Activated effector memory CD4-positive, alpha-beta T cell treated with Interleukin-2 at 50 U/mL for 16 hours (primary cell): ENCODE measurements around the gene MRPS23.

Source experiments
- DNase-seq: peaks from one replicate; pipeline ENCODE4 v3.0.0-alpha.2; 2020

The MRPS23 gene

DNA sequence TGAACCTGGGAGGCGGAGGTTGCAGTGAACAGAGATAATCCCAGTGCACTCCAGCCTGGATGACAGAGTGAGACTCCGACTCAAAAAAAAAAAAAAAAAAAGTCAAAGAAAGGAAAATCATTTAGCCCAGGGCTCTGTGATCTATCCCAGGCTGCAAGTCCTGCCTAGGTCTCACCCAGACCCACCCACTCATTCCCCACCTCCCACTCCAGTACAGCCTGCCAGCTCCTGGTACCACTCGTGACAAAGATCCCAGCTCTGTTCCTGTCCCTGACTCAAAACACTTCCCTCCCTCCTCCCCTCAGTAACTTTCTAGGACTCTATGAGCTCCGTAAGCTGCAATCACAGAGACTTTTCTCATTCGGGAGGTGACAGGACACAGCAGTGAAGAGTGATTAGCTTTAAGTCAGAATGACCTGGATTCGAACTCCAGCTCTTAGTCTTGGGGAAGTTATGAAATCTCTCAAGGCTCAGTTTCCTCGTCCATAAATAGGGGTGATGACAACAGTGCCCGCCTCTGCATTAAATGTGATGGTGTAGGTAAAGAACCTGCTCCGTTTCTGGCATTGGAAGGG, 28.0 kb upstream of the MRPS23 start:
- no peak for DNase-seq

DNA sequence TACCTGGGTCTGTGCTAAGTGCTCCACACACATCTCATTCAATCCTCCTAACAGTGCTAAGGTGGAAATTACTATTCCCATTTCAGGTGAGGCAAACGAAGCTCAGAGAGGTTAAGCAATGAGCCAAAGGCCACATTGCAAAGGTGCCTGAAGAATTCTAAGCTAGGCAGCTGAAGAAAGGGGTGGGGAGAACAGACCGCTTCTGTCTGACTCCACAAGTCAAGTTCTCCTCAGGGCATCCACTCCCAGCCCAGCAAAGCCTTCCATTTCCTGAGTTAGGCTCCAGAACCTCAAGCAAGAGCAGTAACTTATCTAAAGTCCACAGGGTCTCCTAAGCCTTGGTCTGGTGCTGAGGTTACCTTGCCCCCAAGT, 27.0 kb upstream of the MRPS23 start:
- DNase-seq, result no peak

DNA sequence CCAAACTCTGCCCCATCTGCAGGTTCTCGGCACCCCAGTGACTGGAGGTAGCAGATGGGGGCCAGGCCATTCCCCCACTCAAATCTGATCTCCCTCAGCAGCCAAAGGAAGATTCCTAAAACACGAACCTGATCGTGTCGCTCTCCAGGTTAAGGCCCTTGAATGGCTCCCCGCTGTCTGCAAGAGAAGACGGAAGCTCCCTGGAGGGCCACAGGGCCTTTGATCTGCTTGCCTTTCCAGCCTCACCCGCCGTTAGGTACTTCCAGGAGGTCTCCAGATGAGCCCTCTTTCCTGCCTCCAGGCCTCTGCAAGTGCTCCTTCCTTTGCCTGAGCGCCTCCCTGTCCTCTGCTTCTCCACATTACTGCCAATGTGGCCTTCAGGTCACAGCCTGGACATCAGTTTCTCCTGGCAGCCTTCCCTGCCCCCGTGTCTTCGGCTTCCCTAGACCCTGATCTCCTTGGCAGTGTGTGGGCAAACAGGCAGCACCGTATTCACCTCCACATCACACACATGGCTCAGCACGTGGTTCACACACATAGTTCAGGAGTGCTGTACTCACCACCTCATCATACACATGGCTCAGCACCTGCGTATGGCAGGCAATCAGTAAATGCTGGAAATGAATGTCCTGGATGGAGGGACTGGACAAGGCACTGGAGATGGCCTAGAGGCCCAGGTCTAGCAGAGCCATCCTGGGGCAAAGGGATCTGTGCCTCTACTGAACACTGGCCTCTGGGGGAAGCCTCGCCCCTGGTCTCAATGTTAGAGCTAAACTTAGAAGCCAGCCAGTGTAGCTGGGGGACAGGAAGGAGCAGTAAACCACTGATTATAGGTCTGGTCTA, 26.4 kb upstream of the MRPS23 start:
- DNase-seq, result no peak

DNA sequence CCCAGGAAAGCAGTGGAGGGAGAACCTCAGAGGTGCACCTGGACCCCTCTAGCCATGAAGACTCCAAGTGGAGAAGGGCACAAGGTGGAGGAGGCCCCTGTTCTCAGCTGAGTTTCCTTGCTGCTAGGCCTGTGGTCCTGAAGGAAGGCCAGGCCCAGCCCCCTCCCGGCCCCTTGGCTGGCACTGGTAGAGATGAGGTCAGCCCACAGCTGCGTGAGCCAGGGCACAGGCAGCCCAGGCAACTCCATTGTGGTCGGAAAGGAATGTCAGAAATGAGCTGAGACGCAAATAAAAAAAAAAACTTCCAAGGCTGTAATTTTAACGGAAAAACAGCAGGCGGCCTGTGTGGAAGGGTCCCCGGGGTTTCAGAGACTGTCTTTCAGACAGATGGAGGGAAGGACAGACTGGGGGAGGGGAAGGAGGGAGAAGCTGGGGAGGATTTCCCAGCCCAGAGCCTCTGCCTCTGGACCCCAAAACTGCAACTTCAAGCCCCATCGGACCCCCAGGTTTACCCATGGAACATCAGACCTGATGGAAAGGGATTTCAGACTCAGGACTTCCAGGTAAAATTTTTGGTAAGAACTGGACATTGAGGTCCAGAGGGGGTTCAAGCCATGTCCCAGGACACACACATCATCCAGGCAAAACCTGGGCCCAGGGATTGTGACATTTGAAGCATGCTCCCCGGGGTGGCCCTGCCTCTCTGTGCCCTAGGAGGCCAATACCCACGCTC, 25.6 kb upstream of the MRPS23 start:
- DNase-seq, result no peak

DNA sequence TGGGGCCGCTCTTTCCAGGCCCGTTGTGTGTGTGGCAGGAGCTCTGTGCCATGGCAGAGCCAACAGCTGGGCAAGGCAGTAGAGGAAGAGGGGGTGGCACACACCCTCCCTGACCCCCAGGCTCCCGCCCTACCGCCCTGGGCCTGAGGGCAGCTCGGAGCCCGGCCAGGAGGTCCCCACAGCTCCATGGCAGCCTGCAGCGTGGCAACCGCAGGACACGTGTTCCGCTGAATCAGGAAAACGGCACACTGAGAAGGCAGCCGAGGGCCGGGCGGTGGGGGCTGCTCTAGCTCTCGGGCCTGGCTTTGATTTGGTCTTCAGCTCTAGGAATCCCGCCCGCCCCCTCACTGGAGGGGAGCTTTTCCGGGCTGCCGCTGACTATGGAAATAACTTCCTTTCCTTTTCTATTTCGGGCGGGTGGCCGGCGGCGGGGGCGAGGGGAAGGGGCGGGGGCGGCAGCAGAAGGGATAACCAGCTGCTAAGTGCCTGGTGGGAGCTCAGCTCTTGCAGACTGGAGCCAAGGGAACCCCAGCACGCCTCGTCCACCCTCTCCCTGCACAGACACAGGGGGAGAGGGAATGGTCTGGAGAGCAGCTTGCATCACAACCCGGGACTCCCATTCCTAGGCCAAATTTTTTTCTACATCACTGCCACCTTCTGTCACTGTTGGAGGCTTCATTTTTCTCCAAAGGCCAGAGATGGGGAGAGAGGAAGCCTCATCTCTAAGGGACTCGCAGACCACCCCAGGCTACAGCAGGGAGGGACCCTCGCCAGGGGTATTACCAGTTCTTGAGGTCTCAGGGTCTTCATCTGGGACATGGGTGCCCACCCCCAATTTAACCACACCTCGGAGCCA, 24.8 kb upstream of the MRPS23 start:
- DNase-seq, result no peak

DNA sequence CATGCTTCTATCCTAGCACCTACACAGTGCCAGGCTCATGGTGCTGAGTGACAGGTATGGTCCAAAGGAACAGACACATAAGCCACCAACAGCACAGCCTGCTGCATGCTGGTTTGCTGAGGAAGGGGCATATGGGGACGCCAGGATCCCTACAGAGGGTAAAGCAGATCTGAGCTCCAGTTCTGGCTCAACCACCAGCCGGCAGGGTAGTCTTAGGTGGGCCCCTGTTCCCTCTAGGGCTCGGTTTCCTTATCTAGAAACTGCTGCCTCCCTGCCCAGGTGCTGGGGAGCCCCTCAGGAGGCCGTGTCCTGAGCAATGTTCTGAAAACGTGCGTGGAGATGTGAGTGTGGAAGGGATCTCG, 24.2 kb upstream of the MRPS23 start:
- no peak for DNase-seq

DNA sequence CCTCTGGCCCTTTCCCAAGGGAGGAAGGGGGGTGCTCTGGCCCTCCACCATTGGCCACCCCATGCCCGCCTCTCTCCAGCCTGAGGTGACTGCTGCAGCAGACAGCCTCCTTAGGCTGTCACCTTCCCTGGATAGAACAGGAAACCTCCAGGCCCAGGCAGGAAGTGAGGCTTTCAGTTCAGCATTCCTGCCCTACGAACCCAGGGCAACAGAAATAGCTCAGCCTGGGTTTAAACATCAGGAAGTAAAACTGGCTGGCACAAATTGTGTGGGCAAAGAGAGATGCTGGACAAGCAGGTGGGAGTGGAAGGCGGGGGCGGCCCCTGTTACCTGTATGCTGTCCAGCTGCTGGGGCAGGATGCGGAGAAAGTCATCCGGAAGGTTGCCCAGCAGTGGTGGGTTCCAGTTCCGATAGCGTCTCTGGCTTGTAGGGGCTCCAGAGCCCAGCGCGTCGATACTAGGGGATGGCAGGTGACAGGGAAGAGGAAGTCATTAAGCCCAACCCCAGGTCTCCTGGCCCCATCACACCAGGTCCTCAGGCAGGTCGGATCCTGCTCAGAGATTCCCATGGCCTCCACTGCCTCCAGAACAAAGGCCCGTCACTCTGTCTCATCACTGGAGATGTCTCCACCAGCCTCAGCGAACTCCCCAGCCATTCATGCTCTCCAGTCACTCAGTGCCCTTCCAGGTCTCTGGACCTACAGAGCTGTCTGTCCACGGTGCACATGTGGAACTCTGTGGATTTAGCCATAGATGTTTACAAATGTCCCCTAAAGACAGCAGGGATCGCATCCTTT, 23.6 kb upstream of the MRPS23 start:
- no peak for DNase-seq

DNA sequence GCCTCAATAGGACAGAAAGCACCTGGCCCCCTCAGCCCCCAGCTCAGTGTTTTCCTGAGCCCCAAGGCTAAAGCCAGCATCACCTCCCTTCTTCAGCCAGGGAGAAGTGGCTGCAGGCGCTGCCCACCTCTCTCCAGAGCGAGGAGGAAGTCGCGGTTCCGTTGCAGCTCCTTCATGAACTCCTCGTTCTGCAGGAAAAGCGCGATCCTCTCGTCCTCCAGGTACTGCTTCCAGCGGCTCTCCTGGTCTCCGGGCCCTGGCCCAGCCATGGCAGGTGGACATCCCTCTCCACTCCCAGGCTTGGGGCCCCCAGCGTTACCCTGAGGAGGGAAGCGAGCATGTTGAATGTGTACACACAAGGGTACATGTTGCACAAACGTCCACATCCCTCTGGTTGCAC, 22.7 kb upstream of the MRPS23 start:
- DNase-seq, result no peak

DNA sequence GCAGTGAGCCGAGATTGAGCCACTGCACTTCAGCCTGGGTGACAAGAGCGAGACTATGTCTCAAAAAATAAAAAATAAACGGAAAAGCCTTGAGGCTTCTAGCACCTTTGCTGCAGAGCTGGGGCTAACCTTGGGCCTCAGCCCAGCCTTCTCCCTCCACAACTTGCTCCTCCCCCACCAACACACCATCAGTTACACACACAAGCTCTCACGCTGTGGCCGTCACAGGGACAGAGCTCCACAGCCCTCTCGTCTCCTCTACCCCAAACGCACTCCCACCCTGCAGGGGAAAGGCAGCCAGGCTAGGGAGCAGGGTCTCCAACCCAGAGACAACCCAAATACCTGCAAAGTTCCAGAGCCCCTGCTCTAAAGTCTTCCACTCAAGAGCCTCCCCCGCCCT, 22.0 kb upstream of the MRPS23 start:
- DNase-seq, result no peak

DNA sequence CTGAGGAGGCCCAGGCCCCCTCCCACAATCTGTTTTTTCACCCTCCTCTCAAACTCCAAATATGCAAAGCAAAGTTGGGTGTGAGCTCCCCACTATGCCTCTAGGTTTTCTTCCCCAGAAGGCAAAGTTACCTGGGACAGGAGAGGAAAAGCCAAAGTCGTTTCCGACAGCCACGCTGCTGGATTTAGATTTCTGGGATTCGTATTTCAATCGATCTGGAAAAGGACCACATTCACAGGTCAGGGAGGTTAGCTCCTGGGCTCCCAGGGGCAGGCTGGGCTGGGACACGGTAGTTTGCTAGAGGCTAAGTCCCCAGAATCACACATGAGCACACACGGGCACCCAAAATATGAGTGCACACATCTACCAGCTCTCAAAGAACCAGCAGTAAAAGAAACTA, 21.3 kb upstream of the MRPS23 start:
- DNase-seq, result no peak

DNA sequence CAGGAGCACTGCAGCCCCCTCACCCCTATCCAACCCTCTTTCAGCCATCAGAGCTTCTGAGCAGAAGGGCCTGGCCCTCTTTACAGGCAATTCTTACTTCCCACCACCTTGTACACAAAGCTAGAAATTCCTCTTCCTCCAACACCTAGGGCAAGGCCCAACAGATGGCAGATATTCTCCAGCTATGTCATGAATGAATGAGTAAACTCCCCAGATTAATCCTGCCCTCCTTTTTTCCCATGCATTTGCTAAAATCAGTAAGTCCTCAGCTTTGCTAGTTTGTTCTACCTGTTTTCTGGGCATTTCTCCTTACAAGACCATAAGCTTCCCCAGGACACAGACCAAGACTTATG, 20.4 kb upstream of the MRPS23 start:
- no peak for DNase-seq

DNA sequence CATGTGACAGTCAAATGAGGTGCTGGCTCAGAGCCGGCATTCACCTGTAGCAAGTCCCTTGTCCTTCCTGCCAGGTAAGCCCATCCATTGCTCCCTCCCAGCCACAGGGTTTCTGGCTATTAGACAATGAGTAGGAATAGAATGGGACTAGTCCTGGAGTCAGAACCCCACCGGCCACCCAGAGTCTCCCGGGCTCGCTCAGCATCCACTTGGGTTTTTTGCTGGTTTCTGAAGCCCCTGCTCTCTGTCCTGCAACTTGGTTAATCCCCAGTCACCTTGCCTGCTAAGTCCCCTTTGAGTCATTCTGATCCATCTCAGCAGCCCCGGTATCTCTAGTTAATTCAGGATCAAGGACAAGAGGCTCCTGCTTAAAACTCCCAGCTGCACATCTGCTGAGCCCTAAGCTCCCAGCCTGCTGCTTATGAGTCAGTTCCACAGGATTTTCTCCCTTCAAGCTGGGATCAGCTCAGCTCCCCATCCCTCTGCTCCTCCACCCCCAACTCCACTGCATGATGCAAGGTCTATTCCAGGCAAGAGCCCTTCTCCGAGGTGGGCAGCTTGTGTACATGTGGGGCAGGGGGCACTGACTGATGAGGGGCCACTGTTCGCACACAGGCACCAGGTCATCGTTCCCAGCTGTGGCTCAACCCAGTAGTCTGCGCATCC, 19.9 kb upstream of the MRPS23 start:
- DNase-seq, result no peak

DNA sequence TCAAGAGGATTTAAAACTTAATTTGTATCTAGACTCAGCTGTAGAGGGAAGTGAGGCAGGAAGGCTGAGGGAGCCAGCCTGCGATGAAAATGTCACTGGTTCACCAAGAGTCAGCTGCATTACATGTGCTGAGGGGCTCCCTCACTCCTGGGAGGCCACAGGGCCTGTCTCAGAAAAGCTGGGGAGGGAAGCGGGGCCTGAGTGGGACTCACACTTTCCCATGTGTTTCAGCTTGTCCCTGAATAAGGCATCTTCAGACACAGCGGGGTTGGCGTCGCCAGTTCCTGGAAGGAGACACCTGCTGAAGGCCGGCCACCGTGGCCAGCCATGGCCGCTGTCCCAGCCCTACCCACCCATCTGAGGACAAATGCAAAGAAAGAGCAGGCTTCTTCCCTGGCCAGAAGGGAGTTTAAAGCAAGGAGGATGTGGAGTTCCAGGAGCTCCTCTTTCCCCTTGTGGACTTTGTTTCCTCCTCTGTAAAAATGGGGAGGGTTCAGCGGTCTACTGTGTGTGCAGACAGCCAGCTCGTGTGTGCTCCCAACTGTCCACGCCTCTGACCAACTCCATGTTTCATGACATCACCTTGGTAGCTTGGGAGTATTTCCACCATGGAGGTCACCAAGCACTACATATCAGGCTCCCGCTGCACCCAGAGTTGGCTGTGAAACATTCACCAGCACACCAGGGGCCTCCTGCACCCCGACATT, 19.2 kb upstream of the MRPS23 start:
- DNase-seq, result no peak

DNA sequence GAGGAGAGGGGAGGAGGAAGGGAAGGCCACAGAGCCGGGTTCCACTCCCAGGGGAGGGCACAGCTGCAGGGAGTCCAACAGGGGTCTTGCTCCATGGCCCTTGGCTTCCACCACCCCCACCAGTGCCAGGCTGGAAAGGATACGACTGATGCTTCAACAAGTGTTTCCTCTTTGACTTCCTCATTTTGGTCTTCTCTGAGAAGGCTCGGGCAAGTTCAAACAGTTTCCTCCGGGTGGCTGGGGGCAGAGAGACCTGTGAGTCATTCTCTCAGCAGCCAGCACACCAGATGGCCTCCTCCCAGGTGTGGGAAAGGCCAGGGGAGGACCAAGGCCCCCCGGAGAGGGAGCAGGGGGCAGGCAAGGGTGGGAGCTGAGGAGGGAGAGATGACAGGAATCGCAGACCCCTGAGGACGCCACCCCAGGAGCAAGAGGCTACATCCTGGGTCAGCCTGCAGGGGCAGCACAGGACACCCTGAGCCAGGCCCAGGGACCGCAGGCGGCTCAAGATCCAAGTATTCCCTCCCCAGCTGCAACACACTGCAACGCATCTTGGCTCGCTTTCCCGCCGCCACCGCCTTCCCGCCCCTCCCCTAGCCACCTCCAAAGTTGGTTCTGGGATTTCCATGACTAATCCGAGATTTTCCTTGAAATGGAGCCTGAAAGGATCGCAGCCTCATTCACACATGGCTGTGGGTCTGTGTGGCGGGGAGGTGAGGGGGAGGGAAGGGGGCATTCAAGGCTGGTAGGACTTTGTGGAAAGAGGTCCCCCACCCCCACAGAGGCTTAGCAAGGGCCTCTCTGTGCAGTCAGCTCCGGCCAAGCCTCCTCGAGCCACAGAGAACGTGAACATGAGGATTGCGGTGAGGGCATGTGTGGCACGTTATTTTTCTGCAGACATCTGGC, 18.4 kb upstream of the MRPS23 start:
- DNase-seq, result no peak

DNA sequence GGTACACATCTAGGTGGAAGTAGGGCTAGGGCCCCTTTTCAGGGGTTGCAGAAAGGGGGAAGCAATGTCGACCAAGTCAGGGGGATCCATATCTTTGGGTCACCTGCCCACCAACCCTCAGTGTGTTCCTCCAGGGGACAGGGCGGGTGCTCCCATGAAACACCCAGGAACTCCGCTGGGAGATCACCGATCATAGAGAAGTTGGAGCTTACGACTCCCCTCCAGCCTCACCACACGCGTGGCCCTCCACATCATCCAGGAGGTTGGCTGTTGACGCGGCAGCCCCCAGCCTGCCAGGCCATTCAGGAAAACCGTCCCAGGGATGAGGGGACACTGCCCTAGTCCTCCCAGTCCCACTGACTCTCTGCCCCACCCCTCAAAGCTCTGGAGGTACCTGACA, 17.3 kb upstream of the MRPS23 start:
- no peak for DNase-seq

DNA sequence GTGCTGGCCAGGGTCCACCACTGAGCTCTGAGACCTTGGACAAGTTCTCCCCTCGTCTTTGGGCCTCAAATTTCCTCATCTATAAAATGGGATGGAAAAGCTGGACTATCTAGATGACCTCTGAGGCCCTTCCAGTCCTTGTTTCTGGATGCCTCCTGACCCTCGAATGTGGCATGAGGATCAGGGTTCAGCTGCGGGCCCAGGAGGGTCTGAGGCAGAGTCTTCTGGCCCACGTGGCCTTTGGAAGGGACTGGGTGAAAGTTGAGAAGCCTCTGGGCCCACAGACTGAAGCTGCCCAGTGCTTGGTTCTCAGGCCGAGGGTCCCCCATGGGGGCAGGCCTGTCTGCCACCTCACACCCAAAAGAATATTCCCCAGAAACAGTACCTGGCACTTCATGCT, 16.9 kb upstream of the MRPS23 start:
- DNase-seq, result no peak

DNA sequence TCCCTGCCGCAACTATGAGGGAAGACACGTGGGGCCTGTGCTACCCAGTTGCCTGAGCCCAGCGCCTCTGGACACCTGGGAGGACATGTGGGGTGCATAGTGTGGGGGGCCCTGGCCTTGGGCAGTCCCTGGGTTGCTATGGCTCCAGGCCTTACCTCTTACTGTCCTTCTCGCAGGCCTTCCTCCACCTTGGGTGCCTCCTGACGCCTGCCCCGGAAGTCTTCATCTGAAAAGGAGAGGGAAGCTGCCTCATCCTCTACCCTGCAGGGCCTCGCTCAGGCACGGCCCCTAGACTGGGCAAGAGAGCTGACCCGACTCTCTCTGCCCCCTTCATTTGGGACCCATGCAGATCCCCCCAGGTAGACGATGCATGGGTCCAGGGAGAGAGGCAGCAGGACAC, 16.5 kb upstream of the MRPS23 start:
- DNase-seq, result no peak

DNA sequence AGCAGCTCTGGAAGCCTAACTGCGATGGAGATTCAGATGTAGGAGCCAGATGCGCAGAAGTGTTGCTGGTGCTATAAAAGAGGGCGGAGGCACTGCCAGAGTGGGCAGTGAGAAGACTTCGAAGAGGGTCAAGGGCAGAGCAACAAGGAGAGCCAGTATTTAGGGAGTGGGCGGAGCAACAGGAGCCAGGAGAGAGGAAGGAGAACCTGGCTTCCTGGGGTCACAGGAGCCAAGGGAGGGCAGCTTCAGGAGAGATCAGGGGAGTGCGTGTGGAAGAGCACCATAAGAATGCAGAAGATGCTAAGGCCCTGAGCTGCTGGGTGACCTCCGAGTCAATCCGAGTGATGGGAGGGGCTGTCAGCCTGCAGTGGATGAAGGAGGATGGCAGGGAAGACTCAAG, 14.4 kb upstream of the MRPS23 start:
- DNase-seq, result no peak

DNA sequence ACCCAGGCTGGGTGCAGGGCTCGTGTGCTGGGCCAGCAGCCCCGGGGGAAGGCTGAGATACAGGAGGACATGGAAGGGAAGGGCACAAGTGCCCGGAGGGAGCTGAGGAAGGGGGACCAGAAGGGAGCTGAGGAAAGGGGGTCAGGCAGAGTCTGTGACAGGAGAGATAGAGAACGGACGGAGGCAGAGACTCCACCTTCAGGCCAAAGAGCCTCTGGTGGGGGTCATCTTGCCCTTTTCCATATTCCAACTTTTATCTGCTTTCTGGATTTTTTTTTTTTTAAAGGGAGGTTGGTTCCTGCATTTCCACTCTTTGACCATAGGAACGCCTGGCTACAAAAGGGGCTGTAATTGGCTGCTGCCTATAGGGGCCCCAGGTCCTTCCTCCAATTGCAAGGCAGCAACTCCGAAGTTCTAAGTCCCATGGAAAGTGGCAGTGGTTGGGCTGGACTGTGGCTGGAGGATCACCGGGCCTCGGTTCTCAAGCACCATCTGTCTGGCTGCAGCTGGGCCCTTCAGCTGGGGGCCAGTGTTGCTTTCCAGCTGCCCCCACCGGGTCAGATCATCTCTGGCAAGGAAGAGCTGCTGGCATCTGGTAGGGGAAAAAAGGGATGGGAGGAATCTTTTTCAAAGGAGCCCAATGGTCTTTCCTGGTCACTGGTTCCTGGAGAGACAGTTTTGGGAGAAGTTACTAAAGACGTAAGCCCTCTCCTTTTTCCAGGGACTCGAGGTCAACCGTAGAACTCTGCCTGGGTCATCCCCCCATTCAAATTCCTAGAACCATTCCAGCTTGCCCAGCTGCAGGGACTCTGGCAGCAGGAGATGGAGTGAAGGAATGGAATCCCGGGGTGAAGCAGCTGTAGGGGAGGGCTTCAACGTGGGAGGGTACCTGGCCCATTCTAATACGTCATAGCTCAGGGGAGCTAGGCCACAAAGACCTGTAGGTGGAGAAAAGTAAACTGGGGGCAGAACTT, 13.1 kb upstream of the MRPS23 start:
- DNase-seq, result no peak
